ENCODE measurements around the gene EXOC7. TPM values are rescaled to one million over a fixed set of nuclear protein-coding genes. Genes with fewer than 3 reads are reported as not detected.

Gene EXOC7
- total and polyA plus RNA-seq, 2 of the 4 experiments (the other 2 are of a cell fraction): 85.9 to 118 TPM

- no peak overlapping the region for H4K8ac ChIP-seq (ENCODE audit: low read depth in 2 of 2, low read length in 2 of 2)
- H3K23ac ChIP-seq (ENCODE audit: low read depth, low read length): no peak overlapping the region
- H4K5ac ChIP-seq (ENCODE audit: low read depth, low read length): no peak overlapping the region
- H4K91ac ChIP-seq (ENCODE audit: insufficient read depth, low read depth, low read length): no peak overlapping the region
- no peak overlapping the region for H3K14ac ChIP-seq (replicated peaks; ENCODE audit: low read depth, low read length)
- H3K4me3 ChIP-seq (ENCODE audit: insufficient read depth, low read depth, low read length): no peak overlapping the region
- POLR2A ChIA-PET (ENCODE audit: unreplicated experiment): no interaction called here
- H2BK5ac ChIP-seq (ENCODE audit: low read depth, low read length, poor library complexity, severe bottlenecking): no peak overlapping the region
- TF ChIP-seq CTCF (conservative IDR thresholded peaks at IDR 0.05; ENCODE audit: low read depth, low read length): no peak
- TF ChIP-seq, protein P1, sequence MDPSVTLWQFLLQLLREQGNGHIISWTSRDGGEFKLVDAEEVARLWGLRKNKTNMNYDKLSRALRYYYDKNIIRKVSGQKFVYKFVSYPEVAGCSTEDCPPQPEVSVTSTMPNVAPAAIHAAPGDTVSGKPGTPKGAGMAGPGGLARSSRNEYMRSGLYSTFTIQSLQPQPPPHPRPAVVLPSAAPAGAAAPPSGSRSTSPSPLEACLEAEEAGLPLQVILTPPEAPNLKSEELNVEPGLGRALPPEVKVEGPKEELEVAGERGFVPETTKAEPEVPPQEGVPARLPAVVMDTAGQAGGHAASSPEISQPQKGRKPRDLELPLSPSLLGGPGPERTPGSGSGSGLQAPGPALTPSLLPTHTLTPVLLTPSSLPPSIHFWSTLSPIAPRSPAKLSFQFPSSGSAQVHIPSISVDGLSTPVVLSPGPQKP (IDR thresholded peaks at IDR 0.05; ENCODE audit: borderline replicate concordance, low read depth, low read length): no peak
- no peak for TF ChIP-seq FOS (IDR thresholded peaks at IDR 0.05; ENCODE audit: low read depth, low read length)
- TF ChIP-seq MAFK (IDR thresholded peaks at IDR 0.05; ENCODE audit: low read depth, low read length): no peak
- TF ChIP-seq CEBPB (IDR thresholded peaks at IDR 0.05; ENCODE audit: low read depth, low read length): no peak
- TF ChIP-seq MXI1 (IDR thresholded peaks at IDR 0.05; ENCODE audit: borderline replicate concordance, low read depth, low read length): no peak
- TF ChIP-seq, protein P2, sequence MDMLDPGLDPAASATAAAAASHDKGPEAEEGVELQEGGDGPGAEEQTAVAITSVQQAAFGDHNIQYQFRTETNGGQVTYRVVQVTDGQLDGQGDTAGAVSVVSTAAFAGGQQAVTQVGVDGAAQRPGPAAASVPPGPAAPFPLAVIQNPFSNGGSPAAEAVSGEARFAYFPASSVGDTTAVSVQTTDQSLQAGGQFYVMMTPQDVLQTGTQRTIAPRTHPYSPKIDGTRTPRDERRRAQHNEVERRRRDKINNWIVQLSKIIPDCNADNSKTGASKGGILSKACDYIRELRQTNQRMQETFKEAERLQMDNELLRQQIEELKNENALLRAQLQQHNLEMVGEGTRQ (IDR thresholded peaks at IDR 0.05; ENCODE audit: low read depth, low read length): no peak
- no peak for TF ChIP-seq SMC3 (IDR thresholded peaks at IDR 0.05; ENCODE audit: low read depth, low read length)
- no peak for TF ChIP-seq MAZ (IDR thresholded peaks at IDR 0.05; ENCODE audit: borderline replicate concordance, low read depth, low read length)
- TF ChIP-seq POLR2A (IDR thresholded peaks at IDR 0.05; ENCODE audit: low read depth, low read length): no peak
- H3K27ac ChIP-seq (ENCODE audit: insufficient read depth, low read length): no peak overlapping the region
- no peak overlapping the region for H3K4me2 ChIP-seq (ENCODE audit: low read depth, low read length)
- intact Hi-C loops (cut with micrococcal nuclease) (no loop called here), dilution Hi-C loops (cut with HindIII; ENCODE audit: low sequenced_read_pairs, unreplicated experiment) (no loop called here), in situ Hi-C loops (cut with MboI; ENCODE audit: low sequenced_read_pairs) (no loop called here)
- CTCF ChIA-PET: interaction anchor here (0.6 kb wide), 1 partner anchor 745 kb away, joined by 3 read pairs; no protein-coding TSS in a partner anchor
- no TSS peak for BruUV-seq (replicated peaks)
- H2BK120ac ChIP-seq (ENCODE audit: low read depth, low read length): no peak overlapping the region
- H2AFZ ChIP-seq (replicated peaks; ENCODE audit: low read length, poor library complexity): no peak overlapping the region
- H3K4ac ChIP-seq (ENCODE audit: low read depth, low read length): no peak overlapping the region
- WGBS, 2 experiments (ENCODE audit: extremely low coverage in 2 of 2, insufficient read length in 1 of 2): 100% methylated on average over 1 of the region's 6 CpGs; no CpG with 5 or more reads in 1 of the 2 experiments
- no peak overlapping the region for H2AK9ac ChIP-seq (replicated peaks; ENCODE audit: low read depth, low read length, poor library complexity)
- H3K56ac ChIP-seq (ENCODE audit: extremely low read depth, insufficient read depth, low read length): no peak overlapping the region
- DNase-seq (no peak), ATAC-seq (ENCODE audit: low read depth) (no peak)
- no peaks in the 10 kb centered on the region for H3K9me3 ChIP-seq (ENCODE audit: control insufficient read depth, insufficient read depth, low read length)
- H3K27me3 ChIP-seq (ENCODE audit: control insufficient read depth, insufficient read depth, low read length): no peaks in the 10 kb centered on the region
- H3K36me3 ChIP-seq (ENCODE audit: control insufficient read depth, insufficient read depth, low read length): peaks cover 65% of the 10 kb centered on the region
- peaks cover 7 to 72% of the 10 kb centered on the region in 2 experiments for H3K79me1 ChIP-seq (ENCODE audit: low read depth in 1 of 2, low read length in 2 of 2)
- H2BK15ac ChIP-seq (ENCODE audit: low read depth, low read length): no peak overlapping the region
- peaks cover 21% of the 10 kb centered on the region for H3K9me1 ChIP-seq (ENCODE audit: insufficient read depth, low read length)
- no peak overlapping the region for H2AK5ac ChIP-seq (ENCODE audit: low read depth, low read length)
- H2BK20ac ChIP-seq (ENCODE audit: low read depth, low read length): no peak overlapping the region
- no peaks in the 10 kb centered on the region; the same call in 1 of the 2 replicates for H3K4me1 ChIP-seq (ENCODE audit: control insufficient read depth, insufficient read depth, low read length)
- peaks cover 30% of the 10 kb centered on the region for H4K20me1 ChIP-seq (ENCODE audit: insufficient read depth, low read length)
- H3K9ac ChIP-seq (ENCODE audit: low read depth, low read length): no peak overlapping the region
- no peak overlapping the region for H3K18ac ChIP-seq (ENCODE audit: low read depth, low read length)
Measured at GRCh38 chr17:76051561-76051960, 52.0 kb downstream of the EXOC7 start.

Measured in IMR-90 (cell line).